AG04449 (cell line): ENCODE measurements around the gene SSPN.

ENCODE experiments used
- CTCF ChIA-PET: fragments of 350-600 bp; formaldehyde crosslinking; extraction: SDS; loops from one replicate; lab custom pipeline; 2021; ENCODE audit warnings: antibody characterized with exemption; lab: Yijun Ruan, JAX
- POLR2A ChIA-PET: fragments of 400-600, 350-600 bp; formaldehyde crosslinking; extraction: SDS; loops from one replicate; lab custom pipeline; 2020; ENCODE audit warnings: antibody characterized with exemption, inconsistent platforms; lab: Yijun Ruan, JAX
- DNase-seq: peaks from one replicate; pipeline ENCODE4 v3.0.0-alpha.2; 2010; ENCODE audit warnings: low read depth, low spot score
- H3K4me3 ChIP-seq: 2 replicates; pipeline ENCODE4 v1.5.1; 2011; ENCODE audit warnings: low read depth, mild to moderate bottlenecking, control low read depth, low read length
- CTCF ChIP-seq: IDR thresholded peaks from one replicate; pipeline ENCODE4 v1.5.1; 2011; ENCODE audit warnings: mild to moderate bottlenecking, moderate library complexity, low read length, control low read depth, inconsistent platforms; ENCODE audit not compliant: insufficient read depth; ENCODE audit errors: missing control alignments

Gene SSPN

GRCh38 chr12:26198742-26199141, 3.4 kb downstream of the SSPN start:
- no peak for TF ChIP-seq CTCF
- no peak overlapping the region for H3K4me3 ChIP-seq
- CTCF ChIA-PET = no interaction called here
- POLR2A ChIA-PET = no interaction called here
- no peak for DNase-seq

- no peak for DNase-seq
- POLR2A ChIA-PET = no interaction called here
- no peak overlapping the region for H3K4me3 ChIP-seq
- CTCF ChIA-PET = interaction anchor here (1.4 kb wide), 1 partner anchor 83 kb away, joined by 6 read pairs; no protein-coding TSS in a partner anchor
- TF ChIP-seq CTCF = no peak
Measured at GRCh38 chr12:26203167-26203780, 7.9 kb downstream of the SSPN start.

- H3K4me3 ChIP-seq = no peak overlapping the region
- TF ChIP-seq CTCF = no peak
- DNase-seq = no peak
- ChIA-PET CTCF (interaction anchor here (1.4 kb wide), 1 partner anchor 85 kb away, joined by 6 read pairs; no protein-coding TSS in a partner anchor), POLR2A (no interaction called here)
Measured at GRCh38 chr12:26204612-26205289, 9.4 kb downstream of the SSPN start.

- no peak for TF ChIP-seq CTCF
- no peak overlapping the region for H3K4me3 ChIP-seq
- ChIA-PET POLR2A (no interaction called here), CTCF (no interaction called here)
- DNase-seq = no peak
Measured at GRCh38 chr12:26205298-26205697, 9.9 kb downstream of the SSPN start.

GRCh38 chr12:26205941-26206340, 10.6 kb downstream of the SSPN start:
- ChIA-PET CTCF (no interaction called here), POLR2A (no interaction called here)
- no peak for TF ChIP-seq CTCF
- no peak overlapping the region for H3K4me3 ChIP-seq
- DNase-seq = no peak

GRCh38 chr12:26211331-26211730, 16.0 kb downstream of the SSPN start:
- POLR2A ChIA-PET = no interaction called here
- CTCF ChIA-PET = interaction anchor here (1.0 kb wide), 1 partner anchor 19 kb away, joined by 5 read pairs; no protein-coding TSS in a partner anchor

More at GRCh38 chr12:26211331-26211730, 16.0 kb downstream of the SSPN start:
- H3K4me3 ChIP-seq = no peak overlapping the region
- TF ChIP-seq CTCF = no peak
- DNase-seq = no peak
